Muscle layer of duodenum (tissue), 2 donors: Measurements from ENCODE around the gene SH3D19.
"Not testable (repeated sequence)": the region's sequence is repeated elsewhere in the genome, so short reads cannot be mapped to it uniquely, and the experiment has no call there.

Experiments used
- H3K27ac ChIP-seq: one replicate; pipeline ENCODE4 v1.7.0; 2013; ENCODE audit warnings: mild to moderate bottlenecking, low read length
- H3K27me3 ChIP-seq: one replicate; pipeline ENCODE4 v1.7.0; 2013; ENCODE audit warnings: low read depth, mild to moderate bottlenecking, control low read depth, low read length
- H3K36me3 ChIP-seq, 2 donors: one replicate each; pipeline ENCODE4 v1.7.0; 2013; ENCODE audit warnings: low read length in 2 of 2, control low read depth in 1 of 2, mild to moderate bottlenecking in 1 of 2; ENCODE audit not compliant: insufficient read depth in 2 of 2, control insufficient read depth in 1 of 2
- H3K4me1 ChIP-seq, 2 donors: one replicate each; pipeline ENCODE4 v1.7.0; 2013; ENCODE audit warnings: low read length in 2 of 2, mild to moderate bottlenecking in 2 of 2, control low read depth in 1 of 2, moderate library complexity in 1 of 2; ENCODE audit not compliant: insufficient read depth in 2 of 2, control insufficient read depth in 1 of 2
- H3K4me3 ChIP-seq, 2 donors: one replicate each; pipeline ENCODE4 v1.7.0; 2013; ENCODE audit warnings: low read length in 2 of 2, low read depth in 1 of 2, mild to moderate bottlenecking in 1 of 2
- H3K9me3 ChIP-seq, 2 donors: one replicate each; pipeline ENCODE4 v1.7.0; 2013; ENCODE audit warnings: low read length in 2 of 2, control low read depth in 1 of 2, mild to moderate bottlenecking in 1 of 2; ENCODE audit not compliant: control insufficient read depth in 1 of 2
- donor health status: healthy.

SH3D19 gene

GRCh38 chr4:151266497-151266896, 58.9 kb downstream of the SH3D19 start:
- Histone ChIP-seq H3K27me3 (no peaks in the 10 kb centered on the region), H3K27ac (no peak overlapping the region), H3K4me1 (no peaks in the 10 kb centered on the region), H3K4me3 (no peak overlapping the region), H3K9me3 (no peaks in the 10 kb centered on the region), H3K36me3 (no peaks in the 10 kb centered on the region)

- H3K36me3 ChIP-seq: peaks cover 0 to 5% of the 10 kb centered on the region in 2 donors
- no peak overlapping the region for H3K4me3 ChIP-seq
- no peaks in the 10 kb centered on the region for H3K27me3 ChIP-seq
- no peak overlapping the region for H3K27ac ChIP-seq
- H3K9me3 ChIP-seq: no peaks in the 10 kb centered on the region
- no peaks in the 10 kb centered on the region for H3K4me1 ChIP-seq
Measured at GRCh38 chr4:151263455-151263854, 62.0 kb downstream of the SH3D19 start.

GRCh38 chr4:151260526-151260925, 64.9 kb downstream of the SH3D19 start:
- peaks cover 0 to 5% of the 10 kb centered on the region in 2 donors for H3K36me3 ChIP-seq
- H3K27ac ChIP-seq: no peak overlapping the region
- H3K27me3 ChIP-seq: no peaks in the 10 kb centered on the region
- no peaks in the 10 kb centered on the region for H3K9me3 ChIP-seq
- no peak overlapping the region for H3K4me3 ChIP-seq
- H3K4me1 ChIP-seq: no peaks in the 10 kb centered on the region

GRCh38 chr4:151259752-151260151, 65.7 kb downstream of the SH3D19 start:
- Histone ChIP-seq H3K9me3 (no peaks in the 10 kb centered on the region), H3K4me3 (no peak overlapping the region), H3K27ac (no peak overlapping the region), H3K27me3 (no peaks in the 10 kb centered on the region), H3K4me1 (no peaks in the 10 kb centered on the region), H3K36me3 (peaks cover 0 to 5% of the 10 kb centered on the region in 2 donors)

GRCh38 chr4:151257704-151258103, 67.7 kb downstream of the SH3D19 start:
- peaks cover 0 to 5% of the 10 kb centered on the region in 2 donors for H3K36me3 ChIP-seq
- H3K4me1 ChIP-seq: no peaks in the 10 kb centered on the region
- H3K9me3 ChIP-seq: no peaks in the 10 kb centered on the region
- no peaks in the 10 kb centered on the region for H3K27me3 ChIP-seq
- H3K27ac ChIP-seq: no peak overlapping the region
- H3K4me3 ChIP-seq: no peak overlapping the region

GRCh38 chr4:151256134-151256533, 69.3 kb downstream of the SH3D19 start:
- no peaks in the 10 kb centered on the region for H3K9me3 ChIP-seq
- H3K27me3 ChIP-seq: no peaks in the 10 kb centered on the region
- no peaks in the 10 kb centered on the region for H3K4me1 ChIP-seq
- H3K36me3 ChIP-seq: peaks cover 0 to 5% of the 10 kb centered on the region in 2 donors
- H3K4me3 ChIP-seq: no peak overlapping the region
- H3K27ac ChIP-seq: no peak overlapping the region

GRCh38 chr4:151255680-151256079, 69.7 kb downstream of the SH3D19 start:
- H3K27ac ChIP-seq, H3K27me3 ChIP-seq, H3K9me3 ChIP-seq, H3K4me3 ChIP-seq, H3K36me3 ChIP-seq, H3K4me1 ChIP-seq: not testable (repeated sequence)

- H3K36me3 ChIP-seq, H3K27me3 ChIP-seq, H3K9me3 ChIP-seq, H3K4me1 ChIP-seq, H3K4me3 ChIP-seq, H3K27ac ChIP-seq: not testable (repeated sequence)
Measured at GRCh38 chr4:151255226-151255625, 70.2 kb downstream of the SH3D19 start.

GRCh38 chr4:151251603-151252304, 73.7 kb downstream of the SH3D19 start:
- Histone ChIP-seq H3K36me3 (no peaks in the 10 kb centered on the region), H3K27ac (no peak overlapping the region), H3K4me3 (no peak overlapping the region), H3K4me1 (no peaks in the 10 kb centered on the region), H3K9me3 (no peaks in the 10 kb centered on the region), H3K27me3 (no peaks in the 10 kb centered on the region)

GRCh38 chr4:151250706-151251105, 74.7 kb downstream of the SH3D19 start:
- Histone ChIP-seq H3K36me3 (no peaks in the 10 kb centered on the region), H3K4me1 (no peaks in the 10 kb centered on the region), H3K4me3 (no peak overlapping the region), H3K27me3 (no peaks in the 10 kb centered on the region), H3K9me3 (no peaks in the 10 kb centered on the region), H3K27ac (no peak overlapping the region)

GRCh38 chr4:151248519-151248918, 76.9 kb downstream of the SH3D19 start:
- Histone ChIP-seq H3K4me1 (no peaks in the 10 kb centered on the region), H3K27ac (no peak overlapping the region), H3K4me3 (no peak overlapping the region), H3K9me3 (no peaks in the 10 kb centered on the region), H3K36me3 (no peaks in the 10 kb centered on the region), H3K27me3 (no peaks in the 10 kb centered on the region)

GRCh38 chr4:151247395-151247794, 78.0 kb downstream of the SH3D19 start:
- H3K36me3 ChIP-seq: no peaks in the 10 kb centered on the region
- H3K4me1 ChIP-seq: no peaks in the 10 kb centered on the region
- H3K4me3 ChIP-seq: no peak overlapping the region
- H3K27me3 ChIP-seq: no peaks in the 10 kb centered on the region
- H3K9me3 ChIP-seq: no peaks in the 10 kb centered on the region
- H3K27ac ChIP-seq: no peak overlapping the region
